ENCODE data around the gene FLYWCH1.

DNA sequence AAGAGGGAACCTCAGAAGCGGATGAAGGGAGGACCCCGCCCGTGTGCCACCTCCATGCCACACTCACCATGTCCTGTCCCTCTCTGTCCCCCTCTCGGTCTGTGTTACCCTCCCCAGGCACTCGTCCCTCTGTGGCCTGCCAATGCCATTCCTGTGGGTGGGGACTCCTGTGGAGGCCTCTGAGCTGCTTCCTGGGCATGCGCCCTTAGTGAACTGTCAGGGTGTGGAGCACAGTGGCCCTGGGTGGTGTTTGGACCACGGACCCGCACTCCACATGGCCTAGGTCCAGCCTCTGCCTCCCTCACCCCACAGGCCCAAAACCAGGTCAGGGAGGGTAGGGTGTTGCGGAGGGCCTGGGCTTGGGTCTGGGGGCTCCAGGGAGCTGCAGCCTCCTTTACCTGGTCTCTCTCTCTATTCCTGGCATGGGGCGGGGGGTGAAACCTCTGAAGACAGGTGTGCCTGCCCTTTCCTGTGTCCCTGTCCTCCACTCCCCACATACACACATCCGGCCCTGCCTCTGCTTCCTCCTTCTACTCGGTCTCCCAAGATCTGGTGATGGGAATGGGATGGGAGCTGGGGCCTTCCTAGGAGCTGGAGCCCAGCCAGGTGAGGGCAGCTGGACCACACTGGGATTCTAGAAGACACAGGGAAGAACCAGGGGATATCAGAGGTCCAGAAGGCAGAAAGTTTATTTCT, 80.0 kb downstream of the FLYWCH1 start:
- TF ChIP-seq, protein P1, sequence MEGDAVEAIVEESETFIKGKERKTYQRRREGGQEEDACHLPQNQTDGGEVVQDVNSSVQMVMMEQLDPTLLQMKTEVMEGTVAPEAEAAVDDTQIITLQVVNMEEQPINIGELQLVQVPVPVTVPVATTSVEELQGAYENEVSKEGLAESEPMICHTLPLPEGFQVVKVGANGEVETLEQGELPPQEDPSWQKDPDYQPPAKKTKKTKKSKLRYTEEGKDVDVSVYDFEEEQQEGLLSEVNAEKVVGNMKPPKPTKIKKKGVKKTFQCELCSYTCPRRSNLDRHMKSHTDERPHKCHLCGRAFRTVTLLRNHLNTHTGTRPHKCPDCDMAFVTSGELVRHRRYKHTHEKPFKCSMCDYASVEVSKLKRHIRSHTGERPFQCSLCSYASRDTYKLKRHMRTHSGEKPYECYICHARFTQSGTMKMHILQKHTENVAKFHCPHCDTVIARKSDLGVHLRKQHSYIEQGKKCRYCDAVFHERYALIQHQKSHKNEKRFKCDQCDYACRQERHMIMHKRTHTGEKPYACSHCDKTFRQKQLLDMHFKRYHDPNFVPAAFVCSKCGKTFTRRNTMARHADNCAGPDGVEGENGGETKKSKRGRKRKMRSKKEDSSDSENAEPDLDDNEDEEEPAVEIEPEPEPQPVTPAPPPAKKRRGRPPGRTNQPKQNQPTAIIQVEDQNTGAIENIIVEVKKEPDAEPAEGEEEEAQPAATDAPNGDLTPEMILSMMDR (IDR thresholded peaks at IDR 0.05; ENCODE audit: borderline replicate concordance, extremely low read depth, low read length, poor library complexity, severe bottlenecking), result no peak
- no peak for TF ChIP-seq EZH2 (IDR thresholded peaks at IDR 0.05; ENCODE audit: borderline replicate concordance, low read depth, low read length, severe bottlenecking)

Data from DND-41 (cell line).